Upper lobe of left lung (tissue), 6 donors: ENCODE data around the gene BABAM2. TPM values are rescaled to one million over a fixed set of nuclear protein-coding genes. Genes with fewer than 3 reads are reported as not detected.

ENCODE experiments used
- ATAC-seq, 2 donors: fragments of 200-7000 bp; cut with Tn5 transposase; one replicate each; pipeline ENCODE4 v1.9.1; 2022; ENCODE audit warnings: mild to moderate bottlenecking in 2 of 2, moderate library complexity in 2 of 2; ENCODE audit not compliant: low FRiP score in 2 of 2
- DNase-seq, 2 donors: peaks; one replicate each; pipeline ENCODE4 v3.0.0-alpha.2; 2019 to 2020
- H3K27ac ChIP-seq, 4 donors: fragments of 200-600 bp; sonication (generic); one replicate each; pipeline ENCODE4 v1.5.1; 2016 to 2019
- H3K27me3 ChIP-seq, 4 donors: fragments of 200-600 bp; sonication (generic); one replicate each; pipeline ENCODE4 v1.5.1; 2017 to 2019
- H3K36me3 ChIP-seq, 4 donors: fragments of 200-600 bp; sonication (generic); one replicate each; pipeline ENCODE4 v1.5.1; 2016 to 2019
- H3K4me1 ChIP-seq, 4 donors: fragments of 200-600 bp; sonication (generic); one replicate each; pipeline ENCODE4 v1.5.1; 2018 to 2019
- H3K4me3 ChIP-seq, 4 donors: fragments of 200-600 bp; sonication (generic); one replicate each; pipeline ENCODE4 v1.5.1; 2017 to 2019; ENCODE audit warnings: mild to moderate bottlenecking in 2 of 4, moderate library complexity in 1 of 4
- H3K9me3 ChIP-seq, 4 donors: fragments of 200-600 bp; sonication (generic); one replicate each; pipeline ENCODE4 v1.5.1; 2018 to 2019
- EP300 ChIP-seq, 4 donors: sonication (generic); formaldehyde crosslinking; IDR thresholded peaks; one replicate each; pipeline ENCODE4 v1.5.1; 2017; ENCODE audit warnings: antibody characterized with exemption in 4 of 4, control low read depth in 2 of 4
- POLR2A ChIP-seq, 4 donors: fragments of 450-650 bp; IDR thresholded peaks; one replicate each; pipeline ENCODE4 v1.5.1; 2016 to 2017; ENCODE audit warnings: antibody characterized with exemption in 4 of 4, mild to moderate bottlenecking in 2 of 4
- POLR2AphosphoS5 ChIP-seq, 2 donors: sonication (generic); formaldehyde crosslinking; IDR thresholded peaks; one replicate each; pipeline ENCODE4 v1.5.1; 2017; ENCODE audit warnings: antibody characterized with exemption in 2 of 2
- WGBS, 2 donors: methylation state at CpG; one replicate each; pipeline ENCODE4 v1.1.5; 2017 to 2018; 5-methylcytosine and 5-hydroxymethylcytosine counted together
- total RNA-seq, 6 donors: library from RNA; depleted of rRNA in 4 of 6; stranded (reverse); fragments of >200 nt in 4 of 6; gene quantifications; one replicate each; pipeline versions ENCODE4 v1.1.0 to v1.2.1, GENCODE V29; 2016 to 2021
- TF ChIP-seq, protein P1 (sequence below), 6 experiments: fragments of 450-650 bp in 4 of 6; fragments of 200-600 bp in 2 of 6; sonication (generic) in 2 of 6; IDR thresholded peaks; one replicate each; pipeline ENCODE4 v1.5.1; 2016 to 2019; ENCODE audit warnings: antibody characterized with exemption in 6 of 6
- donor health status: DM: no; HTN: no; CAD: no; lungs with moderate emphysema.
- donor health status: DM: no; HTN: yes; CAD: no; lungs with severe emphysema.

The BABAM2 gene
- total RNA-seq, 6 donors from 2014 or later = 23.0 to 44.0 (median 38.2) TPM

DNA sequence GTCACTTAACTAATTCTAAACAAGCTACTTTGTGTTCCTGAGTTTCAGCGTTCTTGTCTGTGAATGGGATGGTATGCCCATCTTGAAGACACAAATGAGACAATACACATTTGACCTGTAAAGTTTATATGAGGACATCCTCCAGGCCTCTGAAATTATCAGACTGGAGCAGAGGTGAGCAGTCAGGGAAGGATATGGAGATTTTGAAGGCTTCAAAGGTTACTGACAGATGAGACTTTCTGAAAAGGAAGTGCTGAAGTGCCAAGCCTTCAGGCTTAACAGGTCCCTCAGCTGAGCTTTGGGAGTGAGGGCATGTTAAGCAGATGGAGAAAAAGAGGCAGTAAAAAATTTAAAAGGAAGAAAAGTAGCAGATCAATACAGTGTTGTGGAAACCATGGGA is 391.2 kb downstream of the BABAM2 start:
- TF ChIP-seq, protein P1, sequence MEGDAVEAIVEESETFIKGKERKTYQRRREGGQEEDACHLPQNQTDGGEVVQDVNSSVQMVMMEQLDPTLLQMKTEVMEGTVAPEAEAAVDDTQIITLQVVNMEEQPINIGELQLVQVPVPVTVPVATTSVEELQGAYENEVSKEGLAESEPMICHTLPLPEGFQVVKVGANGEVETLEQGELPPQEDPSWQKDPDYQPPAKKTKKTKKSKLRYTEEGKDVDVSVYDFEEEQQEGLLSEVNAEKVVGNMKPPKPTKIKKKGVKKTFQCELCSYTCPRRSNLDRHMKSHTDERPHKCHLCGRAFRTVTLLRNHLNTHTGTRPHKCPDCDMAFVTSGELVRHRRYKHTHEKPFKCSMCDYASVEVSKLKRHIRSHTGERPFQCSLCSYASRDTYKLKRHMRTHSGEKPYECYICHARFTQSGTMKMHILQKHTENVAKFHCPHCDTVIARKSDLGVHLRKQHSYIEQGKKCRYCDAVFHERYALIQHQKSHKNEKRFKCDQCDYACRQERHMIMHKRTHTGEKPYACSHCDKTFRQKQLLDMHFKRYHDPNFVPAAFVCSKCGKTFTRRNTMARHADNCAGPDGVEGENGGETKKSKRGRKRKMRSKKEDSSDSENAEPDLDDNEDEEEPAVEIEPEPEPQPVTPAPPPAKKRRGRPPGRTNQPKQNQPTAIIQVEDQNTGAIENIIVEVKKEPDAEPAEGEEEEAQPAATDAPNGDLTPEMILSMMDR (IDR thresholded peaks at IDR 0.05) = no peak
- no peak for TF ChIP-seq POLR2AphosphoS5 (IDR thresholded peaks at IDR 0.05)
- no peak for TF ChIP-seq POLR2A (IDR thresholded peaks at IDR 0.05)
- TF ChIP-seq EP300 (IDR thresholded peaks at IDR 0.05) = no peak
- Histone ChIP-seq H3K36me3 (no peaks in the 10 kb centered on the region), H3K4me1 (no peaks in the 10 kb centered on the region), H3K9me3 (no peaks in the 10 kb centered on the region), H3K27me3 (no peaks in the 10 kb centered on the region), H3K4me3 (no peak overlapping the region), H3K27ac (no peak overlapping the region)
- DNase-seq (no peak), ATAC-seq (no peak)
- 72 to 77% methylated on average over 1 of the region's 1 CpG for WGBS, 2 donors

DNA sequence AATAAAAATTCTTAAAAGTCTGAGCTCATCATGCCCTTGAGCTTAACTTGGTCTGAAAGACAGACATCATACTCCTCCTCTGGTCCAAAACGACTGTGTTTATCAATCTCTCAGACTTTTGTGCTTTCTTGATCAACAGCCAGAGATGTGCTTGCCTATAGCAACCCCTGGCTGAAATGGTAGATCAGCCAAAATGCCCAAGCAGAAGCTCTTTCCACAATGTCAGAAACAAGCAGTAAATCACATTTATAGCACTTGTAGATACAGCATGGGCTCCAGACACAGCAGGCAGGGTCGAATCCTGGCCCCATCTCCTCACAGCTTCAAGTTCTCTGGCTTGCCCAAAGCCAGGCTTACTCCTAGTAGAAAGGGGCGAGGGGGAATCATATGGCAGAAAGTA is 391.7 kb downstream of the BABAM2 start:
- Histone ChIP-seq H3K4me3 (no peak overlapping the region), H3K36me3 (no peaks in the 10 kb centered on the region), H3K27ac (no peak overlapping the region), H3K4me1 (no peaks in the 10 kb centered on the region), H3K9me3 (no peaks in the 10 kb centered on the region), H3K27me3 (no peaks in the 10 kb centered on the region)
- WGBS, 2 donors = 88 to 90% methylated on average over 3 of the region's 3 CpGs
- TF ChIP-seq POLR2A (IDR thresholded peaks at IDR 0.05) = no peak
- ATAC-seq (no peak), DNase-seq (no peak)

GRCh38 chr2:28282861-28283646 is 392.5 kb downstream of the BABAM2 start:
- WGBS, 2 donors = 84 to 88% methylated on average over 7 of the region's 7 CpGs
- DNase-seq (no peak), ATAC-seq (no peak)
- TF ChIP-seq, protein P1 (IDR thresholded peaks at IDR 0.05) = no peak
- no peak for TF ChIP-seq POLR2AphosphoS5 (IDR thresholded peaks at IDR 0.05)
- no peak for TF ChIP-seq EP300 (IDR thresholded peaks at IDR 0.05)
- no peak for TF ChIP-seq POLR2A (IDR thresholded peaks at IDR 0.05)
- no peak overlapping the region for H3K27ac ChIP-seq
- H3K4me1 ChIP-seq = no peaks in the 10 kb centered on the region
- H3K9me3 ChIP-seq = no peaks in the 10 kb centered on the region
- H3K4me3 ChIP-seq = no peak overlapping the region
- no peaks in the 10 kb centered on the region for H3K36me3 ChIP-seq
- H3K27me3 ChIP-seq = no peaks in the 10 kb centered on the region

DNA sequence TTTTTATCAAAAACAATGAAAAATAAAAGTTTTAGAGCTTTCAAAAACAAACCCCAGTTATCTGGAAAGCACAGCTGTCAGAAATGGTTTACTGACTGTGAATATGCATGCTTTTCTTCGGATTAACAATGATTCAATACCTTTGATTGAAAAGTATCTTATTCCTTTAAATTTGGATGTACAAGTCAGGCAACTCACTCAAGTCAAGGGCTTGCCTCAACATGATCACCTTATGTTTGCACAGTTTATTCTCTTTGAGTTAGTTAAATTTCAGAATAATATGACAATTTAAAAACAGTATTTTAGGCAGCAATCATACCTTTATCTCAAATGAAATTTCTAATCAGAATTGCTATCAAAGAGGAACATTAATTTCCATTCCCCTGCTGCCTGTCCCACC is 393.3 kb downstream of the BABAM2 start:
- no peak for ATAC-seq
- TF ChIP-seq EP300 (IDR thresholded peaks at IDR 0.05) (no peak), POLR2AphosphoS5 (IDR thresholded peaks at IDR 0.05) (no peak), POLR2A (IDR thresholded peaks at IDR 0.05) (no peak)
- TF ChIP-seq, protein P1 (IDR thresholded peaks at IDR 0.05) = no peak

GRCh38 chr2:28286678-28287077 is 396.1 kb downstream of the BABAM2 start:
- DNase-seq (no peak), ATAC-seq (no peak)
- Histone ChIP-seq H3K9me3 (no peaks in the 10 kb centered on the region), H3K4me3 (no peak overlapping the region), H3K27ac (peak overlapping the region in 1 of 4 donors; percentile 6), H3K4me1 (no peaks in the 10 kb centered on the region), H3K36me3 (no peaks in the 10 kb centered on the region), H3K27me3 (no peaks in the 10 kb centered on the region)
- TF ChIP-seq, protein P1 (IDR thresholded peaks at IDR 0.05) = no peak
- TF ChIP-seq POLR2AphosphoS5 (IDR thresholded peaks at IDR 0.05) = no peak
- no peak for TF ChIP-seq POLR2A (IDR thresholded peaks at IDR 0.05)
- TF ChIP-seq EP300 (IDR thresholded peaks at IDR 0.05) = no peak
- WGBS, 2 donors = 77 to 81% methylated on average over 5 of the region's 5 CpGs

More for the DNA sequence above, 393.3 kb downstream of the BABAM2 start:
- no peak for DNase-seq
- WGBS, 2 donors = 85 to 86% methylated on average over 1 of the region's 1 CpG
- Histone ChIP-seq H3K27me3 (no peaks in the 10 kb centered on the region), H3K9me3 (no peaks in the 10 kb centered on the region), H3K27ac (no peak overlapping the region), H3K4me1 (no peaks in the 10 kb centered on the region), H3K36me3 (no peaks in the 10 kb centered on the region), H3K4me3 (no peak overlapping the region)
